Neural crest cell (in vitro differentiated cells): ENCODE data around the gene UNCX. TPM values are rescaled to one million over a fixed set of nuclear protein-coding genes. Genes with fewer than 3 reads are reported as not detected.

Experiments used
- DNase-seq: peaks from one replicate; pipeline ENCODE4 v3.0.0; 2021; ENCODE audit warnings: low read depth, mixed read lengths, low spot score
- H3K27ac Mint-ChIP-seq: one replicate; pipeline ENCODE4 v1.8.0; 2021; ENCODE audit warnings: mild to moderate bottlenecking, mixed read lengths; ENCODE audit not compliant: unreplicated experiment
- H3K27me3 Mint-ChIP-seq: 2 replicates; pipeline ENCODE4 v1.8.0; 2021; ENCODE audit warnings: low read depth, mild to moderate bottlenecking, mixed read lengths
- H3K36me3 Mint-ChIP-seq: 2 replicates; pipeline ENCODE4 v1.8.0; 2021; ENCODE audit warnings: low read depth, mild to moderate bottlenecking, mixed read lengths
- H3K4me1 Mint-ChIP-seq: 2 replicates; pipeline ENCODE4 v1.8.0; 2021; ENCODE audit warnings: mixed read lengths
- H3K4me3 Mint-ChIP-seq: one replicate; pipeline ENCODE4 v1.8.0; 2021; ENCODE audit warnings: mild to moderate bottlenecking, mixed read lengths
- H3K9me3 Mint-ChIP-seq: 2 replicates; pipeline ENCODE4 v1.8.0; 2021; ENCODE audit warnings: mixed read lengths
- CTCF ChIP-seq: fragments of 200-600 bp; sonication (generic); conservative IDR thresholded peaks from 2 replicates; pipeline ENCODE4 v1.5.0; 2021; ENCODE audit warnings: antibody characterized with exemption, mild to moderate bottlenecking
- total RNA-seq: library from RNA; stranded (reverse); gene quantifications from 2 replicates; pipeline ENCODE4 v1.2.1, GENCODE V29; 2021

Gene UNCX
- total RNA-seq, 1 donor from 2014 or later, result 2.4 TPM

- Mint-ChIP-seq H3K4me3 (no peak overlapping the region), H3K27me3 (peaks cover 90% of the 10 kb centered on the region), H3K9me3 (no peaks in the 10 kb centered on the region), H3K27ac (no peak overlapping the region), H3K36me3 (no peaks in the 10 kb centered on the region), H3K4me1 (peaks cover 4% of the 10 kb centered on the region)
- DNase-seq, result no peak
- TF ChIP-seq CTCF, result no peak
Observed at GRCh38 chr7:1247527-1248041, 14.9 kb downstream of the UNCX start.

- H3K4me1 Mint-ChIP-seq, result peaks cover 4% of the 10 kb centered on the region
- H3K27ac Mint-ChIP-seq, result no peak overlapping the region
- TF ChIP-seq CTCF, result no peak
- DNase-seq, result no peak
- no peaks in the 10 kb centered on the region for H3K9me3 Mint-ChIP-seq
- H3K27me3 Mint-ChIP-seq, result peaks cover 90% of the 10 kb centered on the region
- H3K4me3 Mint-ChIP-seq, result peak overlapping the region; percentile 15
- H3K36me3 Mint-ChIP-seq, result no peaks in the 10 kb centered on the region
Observed at GRCh38 chr7:1248143-1248915, 15.7 kb downstream of the UNCX start.

- peaks cover 4% of the 10 kb centered on the region for H3K4me1 Mint-ChIP-seq
- H3K27me3 Mint-ChIP-seq, result peaks cover 90% of the 10 kb centered on the region
- no peaks in the 10 kb centered on the region for H3K36me3 Mint-ChIP-seq
- H3K4me3 Mint-ChIP-seq, result no peak overlapping the region
- no peak for TF ChIP-seq CTCF
- H3K9me3 Mint-ChIP-seq, result no peaks in the 10 kb centered on the region
- no peak overlapping the region for H3K27ac Mint-ChIP-seq
- no peak for DNase-seq
Observed at GRCh38 chr7:1248916-1249581, 16.4 kb downstream of the UNCX start.

- DNase-seq, result no peak
- peaks cover 89% of the 10 kb centered on the region for H3K27me3 Mint-ChIP-seq
- H3K4me1 Mint-ChIP-seq, result peaks cover 4% of the 10 kb centered on the region
- H3K27ac Mint-ChIP-seq, result no peak overlapping the region
- H3K4me3 Mint-ChIP-seq, result no peak overlapping the region
- H3K36me3 Mint-ChIP-seq, result no peaks in the 10 kb centered on the region
- TF ChIP-seq CTCF, result no peak
- H3K9me3 Mint-ChIP-seq, result no peaks in the 10 kb centered on the region
Observed at GRCh38 chr7:1249731-1250130, 17.1 kb downstream of the UNCX start.

- DNase-seq, result no peak
Observed at GRCh38 chr7:1250901-1251300, 18.2 kb downstream of the UNCX start.

More at GRCh38 chr7:1250901-1251300, 18.2 kb downstream of the UNCX start:
- Mint-ChIP-seq H3K4me1 (peaks cover 4% of the 10 kb centered on the region), H3K36me3 (no peaks in the 10 kb centered on the region), H3K27ac (no peak overlapping the region), H3K9me3 (no peaks in the 10 kb centered on the region), H3K27me3 (peaks cover 86% of the 10 kb centered on the region), H3K4me3 (no peak overlapping the region)
- no peak for TF ChIP-seq CTCF
